Hematopoietic multipotent progenitor cell treated with erythropoietin and hydrocortisone succinate and interleukin-3 and kit ligand, for 15 days (in vitro differentiated cells): ENCODE measurements around the gene TBC1D21.

Experiments used
- DNase-seq: peaks from one replicate; pipeline ENCODE4 v3.0.0-alpha.2; 2015; ENCODE audit warnings: low spot score

The TBC1D21 gene

DNA sequence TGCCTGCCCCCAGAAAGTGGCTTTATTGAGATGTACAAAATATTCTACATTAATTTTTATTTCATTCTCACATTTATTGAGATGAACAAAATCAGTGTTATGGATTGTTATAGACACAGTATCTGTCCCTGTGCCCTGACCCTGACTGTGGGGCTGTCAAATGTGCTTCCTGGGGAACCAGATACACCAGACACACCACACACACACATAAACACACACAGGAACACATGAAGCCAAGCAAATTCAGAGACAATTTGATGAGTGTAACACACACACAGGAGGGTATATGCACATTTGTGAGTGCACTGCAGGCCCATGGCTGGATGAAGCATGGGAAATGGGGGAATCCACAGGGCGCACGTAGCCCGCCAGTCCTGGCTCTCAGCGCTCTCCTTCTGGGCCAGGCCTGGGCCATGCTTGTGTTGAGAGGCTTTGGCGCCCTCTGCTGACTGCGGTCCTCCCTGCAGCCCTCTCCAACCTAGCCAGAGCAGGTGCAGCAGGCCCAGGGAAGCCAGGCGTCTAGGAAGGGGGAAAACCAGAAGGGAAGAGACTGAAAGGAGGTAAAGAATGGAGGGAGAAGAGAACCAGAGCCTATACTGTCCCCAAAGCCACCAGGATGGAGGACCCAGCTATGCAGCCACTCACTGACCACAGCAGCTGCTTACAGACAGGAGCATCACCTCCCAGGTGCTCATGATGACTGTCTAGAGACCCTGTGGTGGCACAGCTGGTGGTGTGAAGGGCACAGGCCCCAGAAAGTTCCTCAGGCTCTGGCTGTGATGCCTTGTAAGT lies 34.9 kb downstream of the TBC1D21 start:
- DNase-seq, result peak; percentile 53

DNA sequence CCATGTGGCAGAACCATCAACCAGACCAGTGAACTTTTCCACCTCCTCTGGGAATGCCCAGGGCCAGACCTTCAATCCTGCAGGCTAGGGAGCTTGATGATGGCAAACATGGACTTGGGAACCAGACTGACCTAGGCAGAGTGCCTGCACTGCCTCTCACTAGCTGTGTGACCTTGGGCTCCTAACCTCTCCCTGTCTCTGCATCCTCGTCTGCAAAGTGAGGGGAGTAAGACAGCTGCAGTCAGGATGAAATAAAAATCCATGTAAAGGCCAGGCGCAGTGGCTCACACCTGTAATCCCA lies 35.4 kb downstream of the TBC1D21 start:
- no peak for DNase-seq

DNA sequence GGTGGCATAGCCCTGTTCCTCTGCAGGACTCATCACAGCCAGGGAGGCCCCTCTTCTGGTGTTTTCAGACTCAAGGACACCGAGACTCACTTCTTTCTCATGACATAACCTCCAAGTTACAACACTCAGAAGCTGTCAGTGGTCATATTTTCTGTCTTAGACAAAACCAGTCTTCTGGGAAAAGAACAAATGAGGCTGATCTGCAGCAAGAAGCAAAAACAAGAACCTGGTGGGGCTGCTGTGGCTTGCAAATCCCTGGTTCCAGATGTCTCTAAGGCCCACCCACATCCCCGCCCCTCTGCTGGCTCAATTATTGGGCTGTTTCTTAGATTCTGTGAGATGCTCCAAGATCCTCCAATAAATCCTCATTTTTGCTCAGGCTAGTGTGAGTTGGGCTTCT lies 36.3 kb downstream of the TBC1D21 start:
- DNase-seq, result no peak

DNA sequence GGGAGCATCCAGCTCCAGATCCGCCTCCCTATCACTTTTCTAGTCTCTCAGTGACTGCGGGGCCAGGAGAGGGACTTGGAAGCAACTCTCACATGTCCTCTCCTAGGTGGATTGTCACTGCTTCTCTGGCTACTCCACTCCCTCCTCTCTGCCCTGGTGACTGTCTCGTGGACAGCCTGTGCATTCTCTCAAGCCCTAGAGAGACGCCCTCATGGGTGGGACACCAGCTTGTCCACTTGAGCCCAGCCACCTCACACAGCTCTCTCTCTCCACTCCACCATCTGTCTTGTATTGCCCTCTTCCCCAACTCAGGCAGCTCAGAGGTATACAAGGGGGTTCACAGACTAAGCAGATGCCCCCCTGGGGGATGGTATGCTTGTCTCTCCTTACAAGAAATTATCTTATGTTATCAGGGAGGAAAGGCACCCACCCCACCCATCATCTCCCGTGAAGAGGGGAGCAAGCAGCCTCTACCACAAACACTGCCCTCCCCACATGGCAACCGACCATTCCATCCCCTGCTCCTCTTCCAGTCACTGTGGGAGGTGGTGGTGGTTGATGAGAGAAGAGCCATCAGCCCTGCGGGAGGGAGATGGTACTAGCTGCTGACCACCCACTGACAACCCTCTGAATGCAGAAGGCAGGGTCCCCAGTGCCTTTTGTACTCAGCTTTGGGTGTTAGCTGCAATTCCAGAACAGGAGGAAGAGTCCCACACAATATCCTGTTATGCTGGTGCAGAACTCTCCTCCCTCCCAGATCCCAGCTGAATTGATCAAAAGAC lies 37.3 kb downstream of the TBC1D21 start:
- no peak for DNase-seq

DNA sequence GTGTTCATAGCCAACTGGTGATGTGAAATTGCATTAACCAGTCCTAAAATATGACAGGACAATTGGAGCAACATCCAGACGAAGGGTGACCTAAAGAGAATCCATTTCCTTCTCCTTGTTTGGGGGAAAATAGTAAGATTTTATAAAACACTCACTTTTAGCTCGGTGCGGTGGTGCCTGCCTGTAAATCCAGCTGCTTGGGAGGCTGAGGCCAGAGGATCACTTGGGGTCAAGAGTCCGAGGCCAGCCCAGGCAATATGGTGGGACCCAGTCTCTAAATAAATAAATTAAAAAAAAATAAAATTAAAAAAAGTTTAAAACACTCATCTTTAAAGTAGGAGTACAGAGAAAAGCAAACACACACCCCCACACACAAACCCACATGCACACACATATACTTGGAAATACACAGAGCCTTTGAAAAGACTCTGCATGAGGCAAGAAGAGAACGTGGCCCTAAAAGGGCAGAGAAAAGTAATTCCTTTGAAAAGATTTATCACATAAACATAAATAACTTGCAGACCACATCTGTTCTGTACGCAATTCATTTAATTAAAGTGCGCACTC lies 38.7 kb downstream of the TBC1D21 start:
- DNase-seq, result no peak

DNA sequence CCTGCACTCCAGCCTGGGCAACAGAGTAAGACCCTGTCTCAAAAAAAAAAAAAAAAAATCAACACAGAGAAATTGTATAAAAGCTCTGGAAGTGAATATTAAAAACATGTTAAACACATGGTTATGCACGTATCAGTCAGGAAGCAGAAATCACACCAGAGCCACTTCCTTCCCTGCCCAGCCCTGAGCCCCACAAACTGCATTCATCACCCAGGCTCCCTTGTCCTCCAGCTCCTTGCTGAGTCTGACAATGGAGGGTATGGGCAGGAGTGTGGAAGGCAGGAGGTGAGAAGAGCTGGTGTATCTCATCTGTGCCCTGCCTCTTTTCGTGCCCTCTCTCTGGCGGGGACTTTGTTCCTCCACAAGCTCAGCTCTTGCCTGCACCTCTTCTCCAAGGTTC lies 40.8 kb downstream of the TBC1D21 start:
- no peak for DNase-seq

DNA sequence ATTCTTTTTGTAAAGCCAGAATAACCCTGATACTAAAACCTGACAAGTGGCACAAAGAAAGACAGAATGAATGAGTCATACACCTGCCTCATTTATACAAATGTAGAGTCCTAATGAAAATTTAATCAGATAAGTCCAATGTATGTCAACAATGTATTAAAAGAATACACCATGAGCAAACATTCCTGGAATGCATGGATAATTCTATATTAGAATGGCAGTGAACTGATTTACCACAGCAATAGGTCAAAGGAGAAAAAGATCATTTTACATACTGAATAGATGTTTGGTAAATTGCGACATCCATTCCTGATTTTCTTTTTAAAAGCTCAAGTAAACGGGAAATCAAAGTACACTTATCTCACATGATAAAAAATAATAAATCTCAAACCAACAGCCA lies 41.7 kb downstream of the TBC1D21 start:
- DNase-seq, result no peak

DNA sequence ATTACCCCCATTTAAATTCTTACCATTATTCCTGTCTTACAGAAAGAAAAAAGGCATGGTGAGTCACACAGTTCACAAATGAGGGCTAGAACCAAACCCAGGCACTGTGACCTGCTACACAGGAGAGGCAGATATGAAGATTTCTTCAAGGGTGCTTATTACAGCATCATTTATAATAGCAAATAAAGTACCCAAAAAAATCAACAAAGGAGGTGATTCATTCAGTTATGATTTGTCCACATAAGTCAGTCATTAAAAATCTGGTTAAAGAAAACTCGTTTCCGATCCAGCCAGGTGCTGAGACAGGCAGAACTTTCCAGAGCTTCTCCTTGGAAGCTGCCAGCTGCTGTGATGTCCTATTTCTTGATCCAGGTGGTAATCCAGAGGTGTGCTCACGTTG lies 45.4 kb downstream of the TBC1D21 start:
- DNase-seq, result no peak

DNA sequence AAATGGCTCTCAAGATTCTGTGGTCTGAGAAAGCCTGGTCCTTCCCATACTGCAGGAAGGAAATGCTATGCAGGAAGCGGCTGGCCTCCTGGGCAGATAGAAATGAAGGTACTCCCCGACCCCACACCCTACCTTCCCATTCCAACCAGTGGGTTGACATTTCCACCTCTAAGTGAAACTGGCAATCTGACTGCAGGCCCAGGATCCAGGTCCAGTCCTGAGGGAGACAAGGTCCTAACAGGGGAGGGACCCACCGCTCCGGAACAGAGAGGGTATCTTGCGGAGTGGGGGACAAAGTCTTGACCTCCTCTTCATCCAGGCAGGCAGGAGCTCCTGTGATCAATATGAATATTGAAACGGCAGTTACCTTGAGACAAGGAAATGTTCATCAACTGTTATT lies 46.3 kb downstream of the TBC1D21 start:
- no peak for DNase-seq

DNA sequence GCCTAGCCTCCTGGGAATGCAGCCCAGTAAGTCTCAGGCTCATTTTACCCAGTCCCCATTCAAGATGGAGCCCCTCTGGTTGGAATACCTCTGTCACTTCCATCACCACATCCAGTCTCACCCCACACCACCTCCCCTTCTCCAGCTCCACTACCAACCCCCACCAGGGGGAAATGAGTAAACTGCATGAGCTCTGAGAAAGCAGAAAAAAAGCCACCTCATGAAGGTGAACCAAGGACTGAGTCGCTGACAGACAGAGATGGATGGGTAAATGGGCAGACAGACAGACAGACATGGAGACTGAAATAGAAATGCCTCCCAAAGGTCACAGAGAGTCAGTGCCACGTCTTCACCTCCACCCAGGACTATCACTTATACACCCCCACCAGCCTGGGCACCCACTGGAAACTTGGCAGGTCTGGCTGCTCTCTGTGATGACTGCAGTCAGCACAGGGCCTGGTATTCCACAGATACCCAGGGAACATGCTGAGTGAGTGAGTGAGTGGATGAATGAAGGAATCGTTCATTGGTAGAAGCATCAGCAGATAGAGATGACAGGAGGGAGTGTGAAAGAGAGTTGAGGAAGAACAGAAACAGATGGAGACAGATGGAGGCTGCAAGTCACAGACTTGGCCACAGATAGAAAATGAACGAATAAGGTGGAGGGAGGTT lies 48.0 kb downstream of the TBC1D21 start:
- DNase-seq, result no peak

DNA sequence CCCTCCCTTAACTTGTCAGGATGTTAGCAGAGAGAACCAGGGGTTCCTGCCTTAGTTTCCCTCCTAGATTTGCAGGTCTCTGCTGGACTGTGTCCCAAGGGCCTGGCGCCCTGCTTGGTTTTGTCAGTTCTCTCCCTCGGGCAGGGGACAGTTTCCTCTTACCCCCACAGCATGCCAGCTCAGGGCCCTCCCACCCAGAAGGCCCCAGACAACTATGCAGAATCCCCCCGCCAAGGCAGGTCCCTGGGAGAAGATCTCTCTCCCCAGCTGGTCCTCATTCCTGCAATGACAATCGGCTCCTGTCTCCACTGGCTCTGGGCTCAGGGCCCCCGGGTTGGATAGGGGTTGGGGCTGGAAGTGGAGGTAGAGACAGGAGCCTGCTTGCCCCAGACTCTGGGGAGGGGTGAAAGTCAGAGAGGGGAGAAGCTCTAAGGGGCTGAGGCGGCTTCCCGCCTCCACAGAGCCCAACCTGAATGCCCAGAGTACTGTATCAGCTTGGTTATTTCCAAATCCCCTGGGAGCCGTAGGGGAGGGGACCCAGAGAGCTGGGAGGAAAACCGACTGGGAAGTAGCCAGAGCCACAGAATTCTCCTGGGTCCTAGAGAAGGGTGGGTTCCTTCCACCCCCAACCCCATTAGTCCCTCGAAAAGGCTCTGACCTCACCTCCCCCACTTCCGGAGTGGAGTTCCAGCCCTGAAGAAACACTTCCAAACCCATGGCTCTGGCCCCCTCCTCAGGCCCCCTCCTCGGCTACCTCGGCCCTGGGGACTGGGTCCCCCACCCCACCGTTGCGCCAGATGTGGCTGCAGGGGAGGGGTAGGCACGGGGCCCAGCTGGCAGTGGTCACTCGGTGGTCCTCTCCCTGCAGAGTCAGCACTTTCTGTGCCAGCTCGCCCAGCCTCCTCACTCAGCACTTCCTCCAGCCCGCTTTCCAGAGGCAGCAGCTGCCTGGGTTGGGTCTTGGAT lies 49.1 kb downstream of the TBC1D21 start:
- DNase-seq, result no peak

DNA sequence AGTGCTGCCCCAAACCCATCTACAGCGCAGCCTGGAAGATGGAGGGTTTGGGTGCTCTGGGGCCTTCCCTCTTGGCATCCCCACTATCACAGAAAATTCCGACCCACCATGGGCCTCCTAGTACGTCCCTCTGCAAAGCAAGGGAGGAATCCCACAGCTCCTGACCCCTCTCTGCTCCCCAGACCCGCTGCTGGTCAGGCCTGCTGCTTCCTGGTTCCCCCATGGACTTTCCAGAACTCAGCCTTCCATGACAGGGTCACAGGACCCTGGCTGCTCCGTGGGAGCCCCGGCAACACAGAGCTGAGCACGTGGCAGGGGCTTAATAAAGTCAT lies 49.8 kb downstream of the TBC1D21 start:
- DNase-seq, result no peak

DNA sequence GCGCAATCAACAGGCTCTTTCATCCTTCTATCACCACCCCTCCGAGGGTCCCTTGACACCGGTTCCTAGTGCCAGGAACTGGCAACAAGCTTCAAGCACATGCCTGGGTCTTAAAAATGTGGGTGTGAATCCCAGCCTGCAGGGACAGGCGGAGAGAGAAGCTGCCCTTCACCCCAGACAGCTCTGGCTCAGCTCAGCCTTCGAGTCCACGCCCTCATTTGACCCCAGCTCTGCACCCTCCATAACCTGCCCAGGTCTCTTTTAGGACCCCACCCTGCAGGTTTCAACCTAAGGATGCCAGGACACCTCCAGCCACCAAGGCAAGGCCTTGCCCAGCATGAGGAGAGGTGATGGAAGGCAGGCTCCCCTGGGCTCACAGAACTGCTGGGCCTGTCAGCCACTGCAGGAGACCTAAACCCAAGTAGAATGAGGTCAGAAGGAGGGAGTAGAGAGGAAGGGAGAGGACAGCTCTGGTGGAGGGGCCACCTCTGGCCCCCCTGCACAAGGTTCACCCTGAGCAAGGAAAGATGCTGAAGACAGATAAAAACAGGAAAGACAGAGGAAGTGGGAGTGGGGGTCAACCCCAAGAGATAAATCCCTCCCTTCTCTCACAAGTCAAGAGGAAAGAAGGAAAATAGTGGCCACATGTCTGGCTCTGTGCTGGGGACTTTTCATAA lies 50.3 kb downstream of the TBC1D21 start:
- no peak for DNase-seq

DNA sequence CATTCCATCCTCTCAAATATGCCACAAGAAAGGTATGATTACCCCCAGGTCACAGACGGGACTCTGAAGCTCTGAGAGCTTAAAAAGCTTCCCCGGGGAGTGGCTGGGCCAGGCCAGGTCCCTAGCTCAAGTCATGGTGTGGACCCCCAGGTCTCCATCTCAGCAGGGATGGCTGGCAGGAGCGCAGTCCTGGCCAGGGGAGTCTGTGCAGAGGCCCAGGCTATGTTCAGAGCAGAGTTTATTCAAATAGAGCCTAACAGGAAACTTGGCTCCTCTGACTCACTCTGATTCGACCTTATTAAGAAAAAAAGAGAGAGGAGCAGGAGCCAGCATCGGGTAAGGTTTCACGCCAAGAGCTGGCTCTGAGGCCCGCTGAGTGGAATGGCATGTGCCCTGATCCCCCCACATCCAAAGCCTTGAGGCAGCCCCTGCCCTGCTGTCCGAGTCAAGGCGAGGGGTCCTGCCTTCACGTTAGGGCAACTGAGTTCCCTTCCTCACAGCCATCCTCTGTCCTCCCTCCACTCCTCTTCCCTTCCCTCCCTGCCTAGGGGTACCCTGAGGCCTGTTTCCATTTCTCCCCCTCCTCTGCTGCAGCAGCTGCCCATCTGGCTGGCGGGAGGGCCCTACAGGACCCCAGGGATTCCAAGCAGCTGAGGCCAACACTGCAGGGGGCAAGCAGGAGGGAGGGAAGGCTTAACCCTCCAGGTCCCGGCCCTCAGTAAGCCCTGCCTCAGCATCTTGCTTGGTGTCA lies 51.0 kb downstream of the TBC1D21 start:
- DNase-seq, result no peak

DNA sequence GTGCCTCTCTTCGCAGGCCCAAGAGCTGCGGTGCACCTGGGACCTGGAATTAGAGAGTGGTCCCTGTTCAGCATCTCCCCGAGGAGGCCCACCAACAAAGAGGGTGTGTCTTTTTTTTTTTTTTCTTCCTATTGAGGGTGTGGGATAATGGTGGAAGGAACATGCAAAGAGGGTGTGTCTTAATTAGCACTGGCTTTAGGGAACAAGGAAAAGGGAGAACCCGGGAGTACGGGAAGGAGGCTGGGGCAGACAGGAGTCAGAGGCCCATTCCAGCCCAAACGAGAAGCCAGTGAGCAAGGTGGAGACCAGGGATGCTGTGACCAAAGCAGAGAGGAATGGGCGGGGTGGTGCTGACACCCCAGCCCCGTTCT lies 52.5 kb downstream of the TBC1D21 start:
- DNase-seq, result no peak

DNA sequence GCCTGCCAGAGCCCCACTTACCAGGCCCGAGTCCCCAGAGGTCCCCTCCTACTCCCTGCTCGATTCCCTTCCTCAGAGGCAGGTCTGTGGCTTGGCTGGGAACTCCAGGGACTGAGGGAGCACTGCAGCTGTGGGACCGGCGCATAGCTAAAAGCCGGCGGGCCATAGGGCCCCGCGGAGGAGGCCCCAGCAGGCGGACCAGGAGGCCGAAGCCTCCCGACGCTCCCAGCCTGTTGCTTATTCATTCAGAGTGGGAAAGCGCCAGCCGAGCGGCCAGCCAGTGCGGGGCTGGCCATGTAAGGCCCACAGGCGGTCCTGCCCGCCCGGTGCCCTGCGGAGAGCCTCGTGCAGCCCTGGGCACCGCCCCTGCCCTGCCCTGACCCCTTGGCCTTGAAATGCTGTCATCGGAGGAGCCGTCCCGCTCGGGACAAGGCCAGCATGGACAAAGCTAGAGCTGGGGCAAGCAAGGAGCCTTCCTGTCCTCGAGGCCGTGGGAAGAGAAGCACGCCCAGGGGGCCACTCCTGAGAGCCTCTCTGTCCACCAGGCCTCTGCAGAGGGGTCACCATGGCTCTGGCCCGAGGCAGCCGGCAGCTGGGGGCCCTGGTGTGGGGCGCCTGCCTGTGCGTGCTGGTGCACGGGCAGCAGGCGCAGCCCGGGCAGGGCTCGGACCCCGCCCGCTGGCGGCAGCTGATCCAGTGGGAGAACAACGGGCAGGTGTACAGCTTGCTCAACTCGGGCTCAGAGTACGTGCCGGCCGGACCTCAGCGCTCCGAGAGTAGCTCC lies 53.0 kb downstream of the TBC1D21 start, which contains the start of gene LOXL1:
Gene LOXL1, plus strand, starts transcription at position 244 of the 784 bp plus-strand sequence. Its CDS starts 322 bp downstream, at position 566.
- no peak for DNase-seq

DNA sequence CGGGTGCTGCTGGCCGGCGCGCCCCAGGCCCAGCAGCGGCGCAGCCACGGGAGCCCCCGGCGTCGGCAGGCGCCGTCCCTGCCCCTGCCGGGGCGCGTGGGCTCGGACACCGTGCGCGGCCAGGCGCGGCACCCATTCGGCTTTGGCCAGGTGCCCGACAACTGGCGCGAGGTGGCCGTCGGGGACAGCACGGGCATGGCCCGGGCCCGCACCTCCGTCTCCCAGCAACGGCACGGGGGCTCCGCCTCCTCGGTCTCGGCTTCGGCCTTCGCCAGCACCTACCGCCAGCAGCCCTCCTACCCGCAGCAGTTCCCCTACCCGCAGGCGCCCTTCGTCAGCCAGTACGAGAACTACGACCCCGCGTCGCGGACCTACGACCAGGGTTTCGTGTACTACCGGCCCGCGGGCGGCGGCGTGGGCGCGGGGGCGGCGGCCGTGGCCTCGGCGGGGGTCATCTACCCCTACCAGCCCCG lies 53.7 kb downstream of the TBC1D21 start:
- DNase-seq, result no peak

DNA sequence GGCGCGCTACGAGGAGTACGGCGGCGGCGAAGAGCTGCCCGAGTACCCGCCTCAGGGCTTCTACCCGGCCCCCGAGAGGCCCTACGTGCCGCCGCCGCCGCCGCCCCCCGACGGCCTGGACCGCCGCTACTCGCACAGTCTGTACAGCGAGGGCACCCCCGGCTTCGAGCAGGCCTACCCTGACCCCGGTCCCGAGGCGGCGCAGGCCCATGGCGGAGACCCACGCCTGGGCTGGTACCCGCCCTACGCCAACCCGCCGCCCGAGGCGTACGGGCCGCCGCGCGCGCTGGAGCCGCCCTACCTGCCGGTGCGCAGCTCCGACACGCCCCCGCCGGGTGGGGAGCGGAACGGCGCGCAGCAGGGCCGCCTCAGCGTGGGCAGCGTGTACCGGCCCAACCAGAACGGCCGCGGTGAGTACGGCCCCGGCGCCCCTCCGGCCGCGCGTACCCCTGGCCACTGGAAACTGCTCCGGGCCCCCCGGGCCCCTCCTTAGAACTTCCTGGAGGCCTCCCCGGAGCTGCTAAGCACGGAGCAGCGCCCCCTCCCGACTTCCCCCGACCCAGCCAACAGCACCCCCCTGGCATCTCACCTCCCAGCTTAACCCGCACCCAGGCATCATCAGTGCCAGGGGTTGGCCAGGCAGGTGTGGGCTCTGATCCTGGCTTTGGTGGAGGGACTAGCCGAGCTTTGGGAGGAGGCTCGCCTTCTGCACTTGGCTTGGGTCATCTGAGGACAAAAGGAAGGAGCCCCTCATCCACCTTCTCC lies 54.3 kb downstream of the TBC1D21 start:
- DNase-seq, result no peak

DNA sequence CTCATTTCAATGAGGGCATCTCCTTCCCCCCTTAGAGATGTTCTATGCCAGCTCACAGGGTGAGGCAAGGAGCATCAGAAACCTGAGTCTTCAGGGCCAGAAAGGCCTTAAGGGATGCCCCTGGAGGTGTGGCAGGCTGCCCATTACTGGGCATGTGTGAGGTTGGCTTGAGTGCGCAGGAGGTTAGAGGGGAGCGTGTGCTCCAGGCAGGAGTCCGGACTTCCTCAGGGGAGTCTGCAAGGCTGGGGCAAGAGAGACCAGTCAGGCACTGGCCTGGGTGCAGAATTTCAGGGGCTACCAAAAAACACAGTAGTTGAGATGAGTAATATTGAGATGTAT lies 54.8 kb downstream of the TBC1D21 start:
- no peak for DNase-seq
